Measurements from ENCODE around the gene GRIA1.

DNA sequence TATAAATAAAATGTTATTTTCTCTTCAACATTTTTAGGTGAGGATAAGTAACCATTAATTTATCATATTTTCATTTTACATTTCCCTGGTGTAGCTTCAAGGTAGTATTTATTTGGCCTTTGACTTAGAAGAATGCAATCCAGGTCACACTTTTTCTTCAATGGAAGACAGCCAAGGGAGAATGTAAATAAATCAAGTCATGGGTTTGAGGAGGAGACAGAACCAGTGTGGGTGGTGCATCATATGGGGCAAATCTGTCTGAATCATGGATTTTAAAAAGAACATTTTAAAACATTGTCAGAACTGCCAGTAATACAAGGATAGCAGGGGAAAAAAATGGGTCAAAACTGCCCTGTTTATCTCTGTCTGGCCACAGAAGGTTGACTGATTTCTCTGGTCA is 318.7 kb downstream of the GRIA1 start:
- TF ChIP-seq EP300 (IDR thresholded peaks at IDR 0.05; ENCODE audit: borderline replicate concordance) (no peak), YY1 (IDR thresholded peaks at IDR 0.05; ENCODE audit: low read depth) (no peak)
- TF ChIP-seq, protein P1, sequence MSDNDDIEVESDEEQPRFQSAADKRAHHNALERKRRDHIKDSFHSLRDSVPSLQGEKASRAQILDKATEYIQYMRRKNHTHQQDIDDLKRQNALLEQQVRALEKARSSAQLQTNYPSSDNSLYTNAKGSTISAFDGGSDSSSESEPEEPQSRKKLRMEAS (IDR thresholded peaks at IDR 0.05) = no peak
